H1 (cell line): Measurements from ENCODE around the gene NOTUM.

Experiments
- CTCF ChIP-seq, 3 experiments: IDR thresholded peaks; 1 replicate in 2 of 3; 2 replicates in 1 of 3; pipeline versions ENCODE4 v1.5.1 to v1.6.1; 2011; ENCODE audit warnings: low read length in 3 of 3, mild to moderate bottlenecking in 3 of 3, inconsistent platforms in 2 of 3, low read depth in 1 of 3, moderate library complexity in 1 of 3; ENCODE audit not compliant: insufficient read depth in 1 of 3; ENCODE audit errors: control extremely low read depth in 1 of 3
- KDM1A ChIP-seq: fragments of 200-600, 300-600 bp; sonication (generic); IDR thresholded peaks from 2 replicates; pipeline ENCODE4 v1.7.1; 2016; ENCODE audit warnings: mild to moderate bottlenecking, low read length, borderline replicate concordance
- SUZ12 ChIP-seq: fragments of 200-600 bp; sonication (generic); IDR thresholded peaks from 2 replicates; pipeline ENCODE4 v1.6.1; 2012; ENCODE audit warnings: mild to moderate bottlenecking, inconsistent platforms, low read length, moderate library complexity, mixed read lengths

- TF ChIP-seq SUZ12, result no peak
- peak in 2 of 3 experiments; percentile 14 to 35; a peak in 3 of 4 replicates for TF ChIP-seq CTCF (IDR thresholded peaks at IDR 0.05; ENCODE audit: control extremely low read depth in 1 of 3, insufficient read depth in 1 of 3, low read depth in 1 of 3, low read length in 3 of 3)
- TF ChIP-seq KDM1A, result no peak
Measured at GRCh38 chr17:82003411-82004381, 42.7 kb upstream of the NOTUM start.
